ENCODE data around the gene PTPRF. TPM values are rescaled to one million over a fixed set of nuclear protein-coding genes. Genes with fewer than 3 reads are reported as not detected.

Gene PTPRF
- total and polyA plus RNA-seq, 5 donors from 2014 or later: 0.22 TPM; not detected in 4

DNA sequence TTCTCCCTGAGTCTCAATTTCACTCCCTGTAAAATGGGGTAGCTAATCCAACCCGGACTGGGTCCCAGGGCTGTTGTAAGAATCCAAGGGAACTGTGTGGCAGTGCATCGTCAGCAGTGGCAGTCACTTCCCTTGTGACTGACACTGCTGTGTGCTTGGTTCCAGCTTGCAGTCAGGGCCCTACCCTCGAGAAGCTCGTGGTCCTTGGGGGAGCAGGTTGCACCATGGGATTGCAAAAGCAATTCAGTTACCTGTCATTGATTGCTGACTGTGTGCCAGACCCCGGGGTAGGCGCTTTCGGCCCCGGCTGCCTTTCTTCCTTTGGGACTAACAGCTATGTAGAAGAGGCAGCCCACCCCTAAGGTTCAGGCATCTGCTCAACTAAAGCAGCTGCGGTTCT, 2.9 kb downstream of the PTPRF start:
- H3K36me3 Mint-ChIP-seq: peaks cover 4% of the 10 kb centered on the region
- peaks cover 0 to 22% (median 17%) of the 10 kb centered on the region in 4 donors for H3K4me1 Mint-ChIP-seq
- H3K4me3 ChIP-seq (ENCODE audit: low read depth, low read length): no peak overlapping the region
- no peaks in the 10 kb centered on the region for H3K9me3 ChIP-seq (ENCODE audit: control insufficient read depth in 2 of 2, low read length in 2 of 2)
- peaks cover 0 to 2% (median 0%) of the 10 kb centered on the region in 7 donors for H3K9me3 Mint-ChIP-seq
- H3K36me3 ChIP-seq (ENCODE audit: control insufficient read depth, insufficient read depth, low read length): no peaks in the 10 kb centered on the region
- DNase-seq (no peak), ATAC-seq (ENCODE audit: low read depth in 2 of 2) (no peak)
- no peak overlapping the region for H3K27ac ChIP-seq (ENCODE audit: insufficient read depth, low read length, poor library complexity, severe bottlenecking)
- peaks cover 4% of the 10 kb centered on the region for H3K4me1 ChIP-seq (ENCODE audit: control insufficient read depth, insufficient read depth, low read length, poor library complexity, severe bottlenecking)
- H3K27ac Mint-ChIP-seq: peak overlapping the region in 1 of 3 donors; percentile 60
- H3K27me3 ChIP-seq (ENCODE audit: control insufficient read depth, insufficient read depth, low read length): peaks cover 17% of the 10 kb centered on the region
- H3K4me3 Mint-ChIP-seq: peak overlapping the region in 1 of 4 donors; percentile 48
- peaks cover 63% of the 10 kb centered on the region for H3K27me3 Mint-ChIP-seq

- Mint-ChIP-seq H3K27me3 (peaks cover 61% of the 10 kb centered on the region), H3K9me3 (peaks cover 0 to 2% (median 0%) of the 10 kb centered on the region in 7 donors), H3K27ac (no peak overlapping the region), H3K36me3 (peaks cover 4% of the 10 kb centered on the region), H3K4me1 (peaks cover 0 to 21% (median 14%) of the 10 kb centered on the region in 4 donors), H3K4me3 (no peak overlapping the region)
- no peak overlapping the region for H3K27ac ChIP-seq (ENCODE audit: insufficient read depth, low read length, poor library complexity, severe bottlenecking)
- H3K36me3 ChIP-seq (ENCODE audit: control insufficient read depth, insufficient read depth, low read length): no peaks in the 10 kb centered on the region
- peaks cover 4% of the 10 kb centered on the region for H3K4me1 ChIP-seq (ENCODE audit: control insufficient read depth, insufficient read depth, low read length, poor library complexity, severe bottlenecking)
- H3K27me3 ChIP-seq (ENCODE audit: control insufficient read depth, insufficient read depth, low read length): peaks cover 16% of the 10 kb centered on the region
- no peak overlapping the region for H3K4me3 ChIP-seq (ENCODE audit: low read depth, low read length)
- no peak for DNase-seq
- H3K9me3 ChIP-seq (ENCODE audit: control insufficient read depth in 2 of 2, low read length in 2 of 2): no peaks in the 10 kb centered on the region
- no peak for ATAC-seq (ENCODE audit: low read depth in 2 of 2)
Measured at GRCh38 chr1:43534256-43534655, 3.6 kb downstream of the PTPRF start.

- Histone ChIP-seq H3K4me1 (ENCODE audit: control insufficient read depth, insufficient read depth, low read length, poor library complexity, severe bottlenecking) (peaks cover 4% of the 10 kb centered on the region), H3K27me3 (ENCODE audit: control insufficient read depth, insufficient read depth, low read length) (peaks cover 8% of the 10 kb centered on the region), H3K36me3 (ENCODE audit: control insufficient read depth, insufficient read depth, low read length) (no peaks in the 10 kb centered on the region), H3K27ac (ENCODE audit: insufficient read depth, low read length, poor library complexity, severe bottlenecking) (no peak overlapping the region), H3K9me3 (ENCODE audit: control insufficient read depth in 2 of 2, low read length in 2 of 2) (no peaks in the 10 kb centered on the region), H3K4me3 (ENCODE audit: low read depth, low read length) (no peak overlapping the region)
- ATAC-seq (ENCODE audit: low read depth in 2 of 2): no peak
- Mint-ChIP-seq H3K4me3 (no peak overlapping the region), H3K4me1 (peaks cover 0 to 9% (median 4%) of the 10 kb centered on the region in 4 donors), H3K27me3 (peaks cover 46% of the 10 kb centered on the region), H3K27ac (no peak overlapping the region), H3K36me3 (no peaks in the 10 kb centered on the region), H3K9me3 (peaks cover 0 to 2% (median 0%) of the 10 kb centered on the region in 7 donors)
- DNase-seq: no peak
Measured at GRCh38 chr1:43536196-43536863, 5.6 kb downstream of the PTPRF start.

DNA sequence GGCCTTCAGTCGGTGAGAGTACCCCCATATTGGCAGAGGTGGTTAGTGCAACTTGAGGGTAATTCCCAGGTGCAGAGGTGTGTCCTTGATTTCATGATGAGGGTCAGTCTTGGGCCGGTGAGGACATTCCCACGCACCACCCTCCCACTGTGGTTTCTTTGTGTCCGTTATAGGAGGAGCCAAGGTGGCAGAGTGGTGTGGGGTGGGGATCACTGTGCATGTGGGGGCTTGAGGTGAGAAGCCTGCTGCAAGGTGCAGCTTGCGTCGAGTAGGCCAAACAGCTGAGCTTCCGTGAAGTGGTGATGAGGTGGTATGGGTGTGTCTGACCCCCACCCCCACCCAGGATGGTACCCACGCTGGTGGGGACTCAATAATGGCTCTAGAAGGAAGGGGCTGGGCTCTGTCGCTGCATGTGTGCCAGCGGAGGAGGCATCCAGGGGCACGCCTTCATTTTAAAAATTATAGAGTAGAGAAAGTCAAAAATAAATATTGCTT, 6.2 kb downstream of the PTPRF start:
- Histone ChIP-seq H3K4me1 (ENCODE audit: control insufficient read depth, insufficient read depth, low read length, poor library complexity, severe bottlenecking) (peaks cover under 1% of the 10 kb centered on the region), H3K9me3 (ENCODE audit: control insufficient read depth in 2 of 2, low read length in 2 of 2) (no peaks in the 10 kb centered on the region), H3K36me3 (ENCODE audit: control insufficient read depth, insufficient read depth, low read length) (no peaks in the 10 kb centered on the region), H3K27ac (ENCODE audit: insufficient read depth, low read length, poor library complexity, severe bottlenecking) (no peak overlapping the region), H3K4me3 (ENCODE audit: low read depth, low read length) (no peak overlapping the region), H3K27me3 (ENCODE audit: control insufficient read depth, insufficient read depth, low read length) (peaks cover 6% of the 10 kb centered on the region)
- no peak overlapping the region for H3K4me3 Mint-ChIP-seq
- H3K27ac Mint-ChIP-seq: no peak overlapping the region
- peaks cover 42% of the 10 kb centered on the region for H3K27me3 Mint-ChIP-seq
- no peaks in the 10 kb centered on the region for H3K36me3 Mint-ChIP-seq
- ATAC-seq (ENCODE audit: low read depth in 2 of 2) (no peak), DNase-seq (no peak)
- H3K4me1 Mint-ChIP-seq: peaks cover 0 to 7% (median 2%) of the 10 kb centered on the region in 4 donors
- H3K9me3 Mint-ChIP-seq: peaks cover 0 to 2% (median 0%) of the 10 kb centered on the region in 7 donors

GRCh38 chr1:43537423-43538142, 6.9 kb downstream of the PTPRF start:
- H3K27me3 ChIP-seq (ENCODE audit: control insufficient read depth, insufficient read depth, low read length): peaks cover 1% of the 10 kb centered on the region
- Mint-ChIP-seq H3K27ac (no peak overlapping the region), H3K9me3 (no peaks in the 10 kb centered on the region), H3K27me3 (peaks cover 35% of the 10 kb centered on the region), H3K36me3 (no peaks in the 10 kb centered on the region), H3K4me3 (no peak overlapping the region), H3K4me1 (peaks cover 0 to 3% (median 0%) of the 10 kb centered on the region in 4 donors)
- no peaks in the 10 kb centered on the region for H3K9me3 ChIP-seq (ENCODE audit: control insufficient read depth in 2 of 2, low read length in 2 of 2)
- no peak for DNase-seq
- H3K4me1 ChIP-seq (ENCODE audit: control insufficient read depth, insufficient read depth, low read length, poor library complexity, severe bottlenecking): no peaks in the 10 kb centered on the region
- ATAC-seq (ENCODE audit: low read depth in 2 of 2): no peak
- no peak overlapping the region for H3K4me3 ChIP-seq (ENCODE audit: low read depth, low read length)
- H3K36me3 ChIP-seq (ENCODE audit: control insufficient read depth, insufficient read depth, low read length): no peaks in the 10 kb centered on the region
- no peak overlapping the region for H3K27ac ChIP-seq (ENCODE audit: insufficient read depth, low read length, poor library complexity, severe bottlenecking)

DNA sequence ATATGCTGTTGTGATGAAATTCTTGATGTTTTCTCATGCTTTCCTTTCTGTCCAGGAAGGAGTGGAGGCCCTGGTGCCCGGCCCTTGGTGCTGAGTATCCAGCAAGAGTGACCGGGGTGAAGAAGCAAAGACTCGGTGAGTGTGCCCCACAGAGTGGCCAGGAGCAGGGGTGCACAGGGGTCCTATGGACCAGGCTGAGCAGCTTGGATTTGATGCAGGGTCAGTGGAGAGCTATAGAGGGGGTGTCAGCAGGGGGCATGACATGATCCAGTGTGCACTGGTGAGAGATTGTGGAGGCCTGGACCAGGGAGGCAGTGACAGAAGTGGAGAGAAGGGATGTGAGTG, 7.4 kb downstream of the PTPRF start:
- H3K4me3 Mint-ChIP-seq: no peak overlapping the region
- H3K4me1 Mint-ChIP-seq: no peaks in the 10 kb centered on the region
- DNase-seq (no peak), ATAC-seq (ENCODE audit: low read depth in 2 of 2) (no peak)
- no peak overlapping the region for H3K27ac ChIP-seq (ENCODE audit: insufficient read depth, low read length, poor library complexity, severe bottlenecking)
- no peaks in the 10 kb centered on the region for H3K27me3 ChIP-seq (ENCODE audit: control insufficient read depth, insufficient read depth, low read length)
- H3K9me3 ChIP-seq (ENCODE audit: control insufficient read depth in 2 of 2, low read length in 2 of 2): no peaks in the 10 kb centered on the region
- no peak overlapping the region for H3K4me3 ChIP-seq (ENCODE audit: low read depth, low read length)
- no peaks in the 10 kb centered on the region for H3K4me1 ChIP-seq (ENCODE audit: control insufficient read depth, insufficient read depth, low read length, poor library complexity, severe bottlenecking)
- peak overlapping the region in 1 of 3 donors; percentile 90 for H3K27ac Mint-ChIP-seq
- no peaks in the 10 kb centered on the region for H3K9me3 Mint-ChIP-seq
- H3K36me3 Mint-ChIP-seq: no peaks in the 10 kb centered on the region
- H3K27me3 Mint-ChIP-seq: peaks cover 30% of the 10 kb centered on the region
- H3K36me3 ChIP-seq (ENCODE audit: control insufficient read depth, insufficient read depth, low read length): no peaks in the 10 kb centered on the region

- no peaks in the 10 kb centered on the region for H3K36me3 ChIP-seq (ENCODE audit: control insufficient read depth, insufficient read depth, low read length)
- H3K9me3 Mint-ChIP-seq: no peaks in the 10 kb centered on the region
- no peak for ATAC-seq (ENCODE audit: low read depth in 2 of 2)
- H3K9me3 ChIP-seq (ENCODE audit: control insufficient read depth in 2 of 2, low read length in 2 of 2): no peaks in the 10 kb centered on the region
- H3K4me1 Mint-ChIP-seq: no peaks in the 10 kb centered on the region
- H3K27me3 Mint-ChIP-seq: peaks cover 22% of the 10 kb centered on the region
- H3K4me3 ChIP-seq (ENCODE audit: low read depth, low read length): no peak overlapping the region
- no peak overlapping the region for H3K27ac ChIP-seq (ENCODE audit: insufficient read depth, low read length, poor library complexity, severe bottlenecking)
- no peaks in the 10 kb centered on the region for H3K36me3 Mint-ChIP-seq
- no peak overlapping the region for H3K27ac Mint-ChIP-seq
- no peaks in the 10 kb centered on the region for H3K27me3 ChIP-seq (ENCODE audit: control insufficient read depth, insufficient read depth, low read length)
- H3K4me1 ChIP-seq (ENCODE audit: control insufficient read depth, insufficient read depth, low read length, poor library complexity, severe bottlenecking): no peaks in the 10 kb centered on the region
- H3K4me3 Mint-ChIP-seq: no peak overlapping the region
- no peak for DNase-seq
Measured at GRCh38 chr1:43538969-43539368, 8.3 kb downstream of the PTPRF start.

Data from CD4-positive, CD25-positive, alpha-beta regulatory T cell (primary cell).